ENCODE data around the gene ATRNL1. TPM values are rescaled to one million over a fixed set of nuclear protein-coding genes. Genes with fewer than 3 reads are reported as not detected.
A peak's percentile ranks its signal among the peaks of the same experiment; 100 is the strongest.

The ATRNL1 gene
- total RNA-seq, 1 donor from 2014 or later: 2.9 TPM

GRCh38 chr10:115830265-115830970 is 737.3 kb downstream of the ATRNL1 start:
- Histone ChIP-seq H3K4me1 (no peaks in the 10 kb centered on the region), H3K27ac (replicated peaks) (no peak overlapping the region), H3K9me3 (replicated peaks) (no peaks in the 10 kb centered on the region), H3K4me3 (no peak overlapping the region), H3K36me3 (no peaks in the 10 kb centered on the region), H3K27me3 (ENCODE audit: low read depth) (no peaks in the 10 kb centered on the region)
- intact Hi-C loops (cut with micrococcal nuclease): loop anchor here (10.0 kb wide), 1 partner anchor 454 kb away; no protein-coding TSS in a partner anchor
- no peak for TF ChIP-seq CTCF (IDR thresholded peaks at IDR 0.05; ENCODE audit: borderline replicate concordance)
- no peak for DNase-seq

DNA sequence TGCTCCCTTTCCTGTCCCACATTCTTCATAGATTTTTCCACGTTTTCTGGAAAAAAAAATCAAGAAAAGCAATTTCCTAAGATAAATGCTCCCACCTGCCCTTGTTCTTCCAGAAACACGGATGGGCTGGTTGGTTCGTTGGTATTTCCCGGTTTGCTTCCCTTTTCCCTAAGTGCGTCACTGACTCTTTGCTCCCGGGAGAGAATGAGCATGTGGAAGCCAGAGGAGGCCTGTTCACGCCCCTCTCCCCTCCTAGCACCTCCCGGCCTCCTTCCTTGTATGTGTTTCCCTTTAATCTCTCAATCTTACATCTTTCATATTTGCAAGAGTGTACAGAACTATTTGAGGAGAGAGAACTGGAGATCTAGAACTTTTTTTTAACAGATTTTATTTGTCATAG is 737.9 kb downstream of the ATRNL1 start:
- Histone ChIP-seq H3K9me3 (replicated peaks) (no peaks in the 10 kb centered on the region), H3K27me3 (ENCODE audit: low read depth) (no peaks in the 10 kb centered on the region), H3K4me3 (no peak overlapping the region), H3K27ac (replicated peaks) (no peak overlapping the region), H3K36me3 (no peaks in the 10 kb centered on the region), H3K4me1 (no peaks in the 10 kb centered on the region)
- no peak for DNase-seq
- intact Hi-C loops (cut with micrococcal nuclease): loop anchor here (10.0 kb wide), 1 partner anchor 454 kb away; no protein-coding TSS in a partner anchor
- no peak for TF ChIP-seq CTCF (IDR thresholded peaks at IDR 0.05; ENCODE audit: borderline replicate concordance)

DNA sequence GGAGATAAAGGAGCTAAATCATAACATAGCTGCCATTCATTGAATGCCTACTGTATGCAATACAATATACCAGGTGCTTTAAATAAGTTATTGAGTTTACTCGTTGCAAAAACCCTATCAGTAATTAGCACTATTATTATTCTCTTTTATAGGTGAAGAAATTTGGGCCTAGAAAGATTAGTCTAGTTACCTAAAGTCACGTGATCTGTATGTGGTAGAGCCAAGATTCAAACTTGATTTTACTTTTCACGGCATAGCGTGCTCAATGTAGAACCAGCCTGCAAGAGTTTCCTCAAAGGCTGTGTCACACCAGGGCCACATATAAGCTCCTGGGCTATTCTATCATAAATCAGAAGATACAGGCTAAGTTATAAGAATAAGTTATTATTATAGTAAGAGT is 740.0 kb downstream of the ATRNL1 start:
- Histone ChIP-seq H3K9me3 (replicated peaks) (no peaks in the 10 kb centered on the region), H3K4me3 (no peak overlapping the region), H3K4me1 (no peaks in the 10 kb centered on the region), H3K27me3 (ENCODE audit: low read depth) (no peaks in the 10 kb centered on the region), H3K36me3 (no peaks in the 10 kb centered on the region), H3K27ac (replicated peaks) (no peak overlapping the region)
- no peak for DNase-seq
- intact Hi-C loops (cut with micrococcal nuclease): loop anchor here (10.0 kb wide), 1 partner anchor 452 kb away; no protein-coding TSS in a partner anchor
- no peak for TF ChIP-seq CTCF (IDR thresholded peaks at IDR 0.05; ENCODE audit: borderline replicate concordance)

DNA sequence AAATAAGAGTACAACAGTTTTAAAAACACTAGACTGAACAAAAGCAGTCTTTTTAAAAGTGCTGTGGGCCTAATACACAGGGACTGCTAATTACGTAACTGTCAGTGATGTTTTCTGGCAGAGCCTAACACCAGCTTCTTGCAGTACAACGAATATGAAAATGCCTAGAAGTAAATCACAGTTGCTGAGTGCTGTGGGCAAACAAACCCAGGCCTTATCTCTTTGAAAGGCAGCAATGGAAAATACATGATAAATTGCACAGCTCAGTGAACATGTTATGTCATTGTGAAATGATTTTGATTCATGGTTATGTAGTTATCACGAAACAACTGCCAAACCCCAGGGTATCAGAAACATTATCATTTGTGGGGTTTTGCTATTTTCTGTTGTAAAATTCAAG is 751.4 kb downstream of the ATRNL1 start:
- no peak for DNase-seq
- no peak overlapping the region for H3K4me3 ChIP-seq

GRCh38 chr10:115845921-115846320 is 752.8 kb downstream of the ATRNL1 start:
- Histone ChIP-seq H3K27ac (replicated peaks) (no peak overlapping the region), H3K27me3 (ENCODE audit: low read depth) (no peaks in the 10 kb centered on the region), H3K4me1 (peaks cover 22% of the 10 kb centered on the region), H3K9me3 (replicated peaks) (no peaks in the 10 kb centered on the region), H3K4me3 (no peak overlapping the region), H3K36me3 (no peaks in the 10 kb centered on the region)
- intact Hi-C loops (cut with micrococcal nuclease): no loop called here
- no peak for DNase-seq
- TF ChIP-seq CTCF (IDR thresholded peaks at IDR 0.05; ENCODE audit: borderline replicate concordance): no peak

More for the DNA sequence above, 751.4 kb downstream of the ATRNL1 start:
- Histone ChIP-seq H3K9me3 (replicated peaks) (no peaks in the 10 kb centered on the region), H3K27ac (replicated peaks) (peak overlapping the region; percentile 51), H3K27me3 (ENCODE audit: low read depth) (no peaks in the 10 kb centered on the region), H3K4me1 (peaks cover 20% of the 10 kb centered on the region), H3K36me3 (no peaks in the 10 kb centered on the region)
- no peak for TF ChIP-seq CTCF (IDR thresholded peaks at IDR 0.05; ENCODE audit: borderline replicate concordance)
- intact Hi-C loops (cut with micrococcal nuclease): no loop called here

All from left ventricle myocardium inferior (tissue), 1 donor.